ENCODE results near the gene AFAP1L1. TPM values are rescaled to one million over a fixed set of nuclear protein-coding genes. Genes with fewer than 3 reads are reported as not detected.

Gene AFAP1L1
- total and polyA plus RNA-seq, 9 of the 15 experiments (the other 6 are each of a cell fraction or from before 2014, with no cell fraction given) = 0.01 to 0.12 (median 0.03) TPM; not detected in 4

DNA sequence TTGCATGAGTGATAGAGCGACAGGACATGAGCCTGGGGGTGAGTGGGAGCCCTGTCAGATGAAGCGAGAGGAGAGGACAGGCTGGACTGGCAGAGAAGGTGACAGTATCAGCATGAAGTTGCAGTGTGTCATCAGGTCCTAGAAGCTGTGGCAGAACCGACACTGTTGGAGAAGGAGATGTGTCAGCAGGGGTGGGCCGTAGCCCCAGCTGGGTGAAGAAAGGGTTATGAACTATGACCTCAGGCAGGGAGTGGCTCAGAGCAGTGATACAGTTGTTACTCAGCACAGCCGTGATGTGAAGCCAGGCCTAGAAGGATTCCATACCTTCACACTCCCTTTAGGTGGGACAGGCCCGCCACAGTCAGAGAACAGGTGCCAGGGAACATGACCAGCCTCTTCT lies 93.8 kb downstream of the AFAP1L1 start (continued):
- TF ChIP-seq, protein P1, sequence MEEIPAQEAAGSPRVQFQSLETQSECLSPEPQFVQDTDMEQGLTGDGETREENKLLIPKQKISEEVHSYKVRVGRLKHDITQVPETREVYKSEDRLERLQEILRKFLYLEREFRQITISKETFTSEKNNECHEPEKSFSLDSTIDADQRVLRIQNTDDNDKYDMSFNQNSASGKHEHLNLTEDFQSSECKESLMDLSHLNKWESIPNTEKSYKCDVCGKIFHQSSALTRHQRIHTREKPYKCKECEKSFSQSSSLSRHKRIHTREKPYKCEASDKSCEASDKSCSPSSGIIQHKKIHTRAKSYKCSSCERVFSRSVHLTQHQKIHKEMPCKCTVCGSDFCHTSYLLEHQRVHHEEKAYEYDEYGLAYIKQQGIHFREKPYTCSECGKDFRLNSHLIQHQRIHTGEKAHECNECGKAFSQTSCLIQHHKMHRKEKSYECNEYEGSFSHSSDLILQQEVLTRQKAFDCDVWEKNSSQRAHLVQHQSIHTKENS (CRISPR knock-in tag; IDR thresholded peaks at IDR 0.05) = no peak
- TF ChIP-seq, protein P2, sequence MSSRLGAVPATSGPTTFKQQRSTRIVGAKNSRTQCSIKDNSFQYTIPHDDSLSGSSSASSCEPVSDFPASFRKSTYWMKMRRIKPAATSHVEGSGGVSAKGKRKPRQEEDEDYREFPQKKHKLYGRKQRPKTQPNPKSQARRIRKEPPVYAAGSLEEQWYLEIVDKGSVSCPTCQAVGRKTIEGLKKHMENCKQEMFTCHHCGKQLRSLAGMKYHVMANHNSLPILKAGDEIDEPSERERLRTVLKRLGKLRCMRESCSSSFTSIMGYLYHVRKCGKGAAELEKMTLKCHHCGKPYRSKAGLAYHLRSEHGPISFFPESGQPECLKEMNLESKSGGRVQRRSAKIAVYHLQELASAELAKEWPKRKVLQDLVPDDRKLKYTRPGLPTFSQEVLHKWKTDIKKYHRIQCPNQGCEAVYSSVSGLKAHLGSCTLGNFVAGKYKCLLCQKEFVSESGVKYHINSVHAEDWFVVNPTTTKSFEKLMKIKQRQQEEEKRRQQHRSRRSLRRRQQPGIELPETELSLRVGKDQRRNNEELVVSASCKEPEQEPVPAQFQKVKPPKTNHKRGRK (tag; IDR thresholded peaks at IDR 0.05) = no peak
- TF ChIP-seq TGIF2 (CRISPR knock-in tag; IDR thresholded peaks at IDR 0.05) = no peak
- TF ChIP-seq CBX3 (IDR thresholded peaks at IDR 0.05; ENCODE audit: borderline replicate concordance in 1 of 2, low read length in 2 of 2) = no peak
- no peak for TF ChIP-seq EP400 (IDR thresholded peaks at IDR 0.05)
- TF ChIP-seq NR2C1 (IDR thresholded peaks at IDR 0.05) = peak; percentile 95
- TF ChIP-seq NR2C1 (tag; IDR thresholded peaks at IDR 0.05) = peak; percentile 97
- TF ChIP-seq ATF1 (CRISPR knock-in tag; IDR thresholded peaks at IDR 0.05) = no peak
- no peak for TF ChIP-seq ATF1 (tag; IDR thresholded peaks at IDR 0.05)
- no peak for TF ChIP-seq U2AF2 (optimal IDR thresholded peaks at IDR 0.05; ENCODE audit: low read depth, low read length)
- TF ChIP-seq MTA2 (IDR thresholded peaks at IDR 0.05; ENCODE audit: low read depth) = peak; percentile 11; the same call in 1 of the 2 replicates

All from K562 (cell line).